ENCODE measurements around the gene LOC101059915.
"Not testable (repeated sequence)": the region's sequence is repeated elsewhere in the genome, so short reads cannot be mapped to it uniquely, and the experiment has no call there.

The LOC101059915 gene

DNA sequence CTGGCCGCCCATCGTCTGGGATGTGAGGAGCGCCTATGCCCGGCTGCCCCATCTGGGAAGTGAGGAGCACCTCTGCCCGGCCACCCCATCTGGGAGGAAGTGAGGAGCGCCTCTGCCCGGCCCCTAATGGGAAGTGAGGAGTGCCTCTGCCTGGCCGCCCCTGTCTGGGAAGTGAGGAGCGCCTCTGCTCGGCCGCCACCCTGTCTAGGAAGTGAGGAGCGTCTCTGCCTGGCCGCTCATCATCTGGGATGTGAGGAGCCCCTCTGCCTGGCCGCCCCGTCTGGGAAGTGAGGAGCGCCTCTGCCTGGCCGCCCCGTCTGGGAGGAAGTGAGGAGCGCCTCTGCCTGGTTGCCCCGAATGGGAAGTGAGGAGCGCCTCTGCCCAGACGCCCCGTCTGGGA is 8.3 kb downstream of the LOC101059915 start:
- DNase-seq (ENCODE audit: low read depth in 2 of 2) = not testable (repeated sequence)

DNA sequence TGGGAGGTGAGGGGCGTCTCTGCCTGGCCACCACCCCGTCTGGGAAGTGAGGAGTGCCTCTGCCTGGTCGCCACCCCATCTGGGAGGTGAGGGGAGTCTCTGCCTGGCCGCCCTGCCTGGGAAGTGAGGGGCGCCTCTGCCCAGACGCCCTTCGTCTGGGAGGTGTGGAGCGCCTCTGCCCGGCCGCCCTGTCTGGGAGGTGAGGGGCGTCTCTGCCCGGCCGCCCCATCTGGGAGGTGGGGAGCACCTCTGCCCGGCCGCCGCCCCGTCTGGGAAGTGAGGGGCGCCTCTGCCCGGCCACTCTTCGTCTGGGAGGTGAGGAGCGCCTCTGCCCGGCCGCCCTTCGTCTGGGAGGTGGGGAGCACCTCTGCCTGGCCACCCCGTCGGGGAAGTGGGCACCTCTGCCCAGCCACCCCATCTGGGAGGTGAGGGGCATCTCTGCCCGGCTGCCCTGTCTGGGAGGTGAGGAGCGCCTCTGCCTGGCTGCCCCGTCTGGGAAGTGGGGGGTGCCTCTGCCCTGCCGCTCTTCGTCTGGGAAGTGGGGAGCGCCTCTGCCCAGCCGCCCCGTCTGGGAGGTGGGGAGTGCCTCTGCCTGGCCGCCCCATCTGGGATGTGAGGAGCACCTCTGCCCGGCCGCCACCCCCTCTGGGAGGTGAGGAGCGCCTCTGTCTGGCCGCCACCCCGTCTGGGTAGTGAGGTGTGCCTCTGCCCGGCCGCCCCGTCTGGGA is 8.9 kb downstream of the LOC101059915 start:
- not testable (repeated sequence) for DNase-seq (ENCODE audit: low read depth in 2 of 2)

DNA sequence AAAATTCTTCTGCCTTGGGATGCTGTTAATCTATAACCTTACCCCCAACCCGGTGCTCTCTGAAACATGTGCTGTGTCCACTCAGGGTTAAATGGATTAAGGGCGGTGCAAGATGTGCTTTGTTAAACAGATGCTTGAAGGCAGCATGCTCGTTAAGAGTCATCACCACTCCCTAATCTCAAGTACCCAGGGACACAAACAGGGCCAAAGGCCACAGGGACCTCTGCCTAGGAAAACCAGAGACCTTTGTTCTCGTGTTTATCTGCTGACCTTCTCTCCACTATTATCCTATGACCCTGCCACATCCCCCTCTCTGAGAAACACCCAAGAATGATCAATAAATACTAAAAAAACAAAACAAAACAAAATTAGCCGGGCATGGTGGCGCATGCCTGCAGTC is 9.8 kb downstream of the LOC101059915 start:
- DNase-seq (ENCODE audit: low read depth in 2 of 2) = not testable (repeated sequence)

DNA sequence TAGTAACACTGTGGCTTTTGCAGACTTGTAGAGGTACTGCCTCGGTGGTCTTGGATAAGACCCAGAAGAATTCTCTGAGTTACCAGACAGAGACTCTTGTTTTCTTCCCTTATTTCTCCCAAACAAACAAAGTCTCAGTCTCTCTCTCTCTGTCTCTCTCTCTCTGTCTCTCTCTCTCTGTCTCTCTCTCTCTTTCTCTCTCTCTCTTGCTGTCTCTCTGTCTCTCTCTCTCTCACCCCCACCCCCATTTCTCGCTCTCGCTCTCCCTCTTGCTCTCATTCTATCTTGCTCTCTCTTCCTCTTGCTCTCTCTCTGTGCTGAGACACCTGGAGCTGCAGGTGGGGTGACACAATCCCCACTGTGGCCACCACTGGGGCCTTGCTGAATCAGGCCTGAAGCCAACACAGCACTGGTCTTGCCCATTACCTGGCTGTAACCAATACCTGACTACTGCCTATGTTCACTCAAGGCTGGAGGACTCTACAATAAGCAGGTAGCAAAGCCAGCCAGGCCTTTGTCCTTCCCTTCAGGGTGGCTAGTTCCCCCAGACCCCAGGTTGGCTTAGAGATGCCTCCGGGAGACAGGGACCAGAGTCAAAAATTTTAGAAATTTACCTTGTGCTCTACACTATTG is 12.3 kb downstream of the LOC101059915 start:
- DNase-seq (ENCODE audit: low read depth in 2 of 2) = no peak

DNA sequence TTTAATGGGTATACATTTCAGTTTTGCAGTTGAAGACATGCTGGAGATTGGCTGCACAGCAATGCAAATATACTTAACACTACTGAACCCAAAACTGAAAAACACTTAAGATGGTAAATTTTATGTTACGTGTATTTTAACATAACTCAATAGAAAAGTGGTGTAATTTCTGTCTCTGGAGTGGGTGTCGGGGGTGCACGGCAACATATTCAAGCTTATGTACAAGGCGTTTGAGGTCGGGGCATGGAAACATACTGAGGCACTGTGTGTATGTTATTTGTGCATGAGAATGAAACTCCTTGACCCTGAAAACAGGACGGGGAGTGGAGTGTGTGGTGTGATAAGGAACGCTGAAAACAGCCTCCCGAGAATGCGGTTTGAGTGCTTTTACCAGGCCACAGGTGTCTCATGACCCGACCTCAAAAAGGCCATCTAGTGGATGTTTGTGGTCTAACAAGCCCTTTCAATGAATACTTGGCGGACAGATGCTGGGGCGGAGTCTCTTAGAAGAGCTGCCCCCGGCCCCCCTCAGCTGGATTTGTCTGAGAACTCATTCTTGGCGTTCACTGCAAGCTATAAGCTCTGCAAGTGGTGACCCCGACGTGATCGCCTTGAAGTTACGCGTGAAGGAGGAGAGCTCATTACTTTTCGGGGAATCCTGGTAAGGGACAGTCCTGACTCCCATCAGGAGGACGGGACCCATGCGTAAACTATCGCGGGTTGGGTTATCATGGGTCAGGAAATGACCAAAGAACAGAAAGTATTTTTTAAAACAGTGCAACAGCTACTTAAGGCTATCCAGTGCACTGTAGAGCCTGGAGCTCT is 29.5 kb downstream of the LOC101059915 start:
- not testable (repeated sequence) for DNase-seq (ENCODE audit: low read depth in 2 of 2)

DNA sequence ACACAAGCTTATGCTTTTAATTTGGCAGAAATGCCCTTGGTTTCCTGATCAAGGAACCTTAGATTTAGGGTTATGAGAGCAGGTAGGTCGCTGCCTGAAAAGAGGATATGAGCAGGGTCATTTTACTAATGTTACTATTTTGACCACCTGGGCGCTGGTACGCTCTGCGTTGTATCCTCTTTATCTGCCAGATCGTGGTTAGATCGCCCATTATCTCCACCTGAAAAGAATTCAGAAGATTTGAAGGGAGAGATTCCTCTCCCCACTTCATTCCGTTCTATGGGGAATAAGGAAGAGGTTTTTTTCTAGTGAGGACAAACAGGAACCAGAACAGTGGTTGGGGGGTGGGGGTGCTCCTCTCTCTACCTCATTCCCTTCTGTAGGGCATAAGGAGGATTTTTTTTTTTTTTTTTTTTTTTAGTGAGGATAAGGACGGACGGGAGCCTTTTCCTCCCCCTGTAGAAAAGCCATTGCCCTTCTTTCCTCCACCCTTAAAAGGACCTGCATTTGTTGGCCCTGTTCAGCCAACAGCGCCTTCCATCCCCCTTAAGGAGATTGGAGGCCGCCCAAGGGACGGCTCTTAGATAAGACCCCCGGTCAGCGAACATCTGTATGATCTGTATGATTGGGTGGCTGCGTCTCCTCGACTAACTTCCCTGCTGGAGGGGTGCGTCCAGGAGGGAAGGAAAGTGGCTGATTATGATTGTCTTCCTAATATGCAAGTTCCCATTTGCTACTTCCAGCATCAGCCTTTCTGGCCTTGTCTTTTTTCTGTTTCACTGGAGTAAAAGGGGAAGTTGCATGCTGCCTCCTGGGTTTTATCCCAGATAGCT is 30.3 kb downstream of the LOC101059915 start:
- not testable (repeated sequence) for DNase-seq (ENCODE audit: low read depth in 2 of 2)

DNA sequence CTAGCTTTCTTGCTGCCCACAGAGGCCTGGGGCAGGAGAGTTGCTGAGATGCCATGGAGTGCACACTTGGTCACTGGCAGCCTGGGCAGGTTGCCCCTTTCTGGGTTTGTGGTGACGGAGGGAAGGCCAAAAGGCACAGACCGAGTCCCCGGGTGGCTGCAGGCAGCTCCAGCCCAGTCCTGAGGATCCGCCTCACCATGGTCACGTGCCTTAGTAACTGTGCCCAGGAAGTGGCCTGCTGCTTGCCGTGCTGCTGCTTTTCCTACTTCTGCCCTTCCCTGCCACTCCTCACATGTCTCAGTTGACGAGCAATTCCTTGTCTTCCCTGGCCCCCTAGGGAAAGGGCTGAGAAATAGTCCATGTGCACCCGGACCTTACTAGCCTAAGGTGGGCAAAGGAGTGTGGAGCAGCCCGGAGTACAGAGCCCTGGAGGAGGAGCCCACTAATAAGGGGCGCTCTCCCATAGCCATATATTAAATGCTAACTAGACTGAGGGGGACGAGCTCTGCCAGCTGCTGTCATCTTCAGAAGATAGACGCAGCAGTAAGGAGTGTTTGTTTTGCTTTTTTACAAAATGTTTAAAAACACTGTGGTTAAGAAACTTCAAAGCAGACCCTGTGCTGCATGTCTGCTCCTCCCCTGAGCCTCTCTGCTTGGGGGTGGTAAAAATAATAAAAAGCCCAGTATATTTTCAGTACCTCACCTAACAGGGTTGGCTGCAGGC is 31.1 kb downstream of the LOC101059915 start:
- not testable (repeated sequence) for DNase-seq (ENCODE audit: low read depth in 2 of 2)

DNA sequence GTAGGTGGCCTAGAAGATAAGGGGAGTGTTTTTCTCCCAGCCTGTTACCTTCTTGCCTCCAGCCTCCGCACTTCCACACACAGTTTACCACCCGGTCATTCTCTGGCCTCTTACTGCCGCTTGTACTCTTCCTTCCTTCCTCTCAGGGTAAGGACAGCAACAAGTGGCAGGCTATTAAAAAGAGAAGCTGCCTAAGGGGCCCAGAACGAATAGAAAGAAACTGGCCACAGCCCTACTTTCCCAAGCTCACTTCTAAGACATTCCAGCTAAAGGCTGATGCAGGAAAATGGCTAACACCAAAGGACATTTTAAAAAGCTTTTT is 31.6 kb downstream of the LOC101059915 start:
- not testable (repeated sequence) for DNase-seq (ENCODE audit: low read depth in 2 of 2)

DNA sequence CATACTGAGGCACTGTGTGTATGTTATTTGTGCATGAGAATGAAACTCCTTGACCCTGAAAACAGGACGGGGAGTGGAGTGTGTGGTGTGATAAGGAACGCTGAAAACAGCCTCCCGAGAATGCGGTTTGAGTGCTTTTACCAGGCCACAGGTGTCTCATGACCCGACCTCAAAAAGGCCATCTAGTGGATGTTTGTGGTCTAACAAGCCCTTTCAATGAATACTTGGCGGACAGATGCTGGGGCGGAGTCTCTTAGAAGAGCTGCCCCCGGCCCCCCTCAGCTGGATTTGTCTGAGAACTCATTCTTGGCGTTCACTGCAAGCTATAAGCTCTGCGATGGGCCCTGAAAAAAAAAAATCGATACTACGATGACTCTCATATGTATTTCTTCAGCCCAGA is 35.5 kb downstream of the LOC101059915 start:
- DNase-seq (ENCODE audit: low read depth in 2 of 2) = not testable (repeated sequence)

DNA sequence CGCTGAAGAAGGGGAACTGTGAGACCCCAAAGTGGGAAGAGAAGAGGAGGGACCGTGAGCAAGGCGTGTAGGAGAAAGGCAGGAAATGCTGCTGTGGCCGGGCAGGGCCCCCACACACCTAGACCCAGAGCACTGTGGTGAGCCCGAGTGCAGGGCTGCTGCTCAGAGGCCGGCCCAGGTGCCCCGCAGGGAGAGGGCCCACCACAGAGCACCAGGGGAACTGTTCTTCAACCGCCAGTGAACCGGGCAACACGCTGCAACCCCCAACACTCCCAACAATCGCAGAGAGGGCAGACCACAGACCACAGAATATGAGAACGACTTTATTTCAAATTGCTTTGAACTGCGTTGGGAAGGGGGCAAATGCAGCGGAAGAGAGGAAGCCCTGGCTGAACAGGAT is 46.7 kb downstream of the LOC101059915 start:
- not testable (repeated sequence) for DNase-seq (ENCODE audit: low read depth in 2 of 2)

DNA sequence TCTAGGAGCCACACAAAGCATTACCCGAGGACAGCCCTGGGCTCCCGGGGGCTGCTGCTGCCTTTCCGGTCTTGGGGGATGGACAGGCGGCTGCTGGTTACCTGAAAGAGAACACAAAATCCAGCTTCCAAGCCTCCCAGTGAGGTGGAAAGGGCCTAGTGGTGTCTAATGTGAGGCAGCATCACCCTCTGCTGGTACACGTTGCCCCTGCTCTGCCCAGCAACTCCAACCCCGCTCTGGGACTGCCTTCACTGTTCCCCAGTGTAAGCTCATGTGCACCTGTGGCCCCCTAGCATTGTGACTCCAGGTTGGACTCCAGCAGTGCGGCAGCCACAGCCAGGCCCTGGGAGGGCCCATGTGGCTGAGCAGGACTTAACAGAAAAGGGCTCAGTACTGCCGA is 48.2 kb downstream of the LOC101059915 start:
- DNase-seq (ENCODE audit: low read depth in 2 of 2) = not testable (repeated sequence)

DNA sequence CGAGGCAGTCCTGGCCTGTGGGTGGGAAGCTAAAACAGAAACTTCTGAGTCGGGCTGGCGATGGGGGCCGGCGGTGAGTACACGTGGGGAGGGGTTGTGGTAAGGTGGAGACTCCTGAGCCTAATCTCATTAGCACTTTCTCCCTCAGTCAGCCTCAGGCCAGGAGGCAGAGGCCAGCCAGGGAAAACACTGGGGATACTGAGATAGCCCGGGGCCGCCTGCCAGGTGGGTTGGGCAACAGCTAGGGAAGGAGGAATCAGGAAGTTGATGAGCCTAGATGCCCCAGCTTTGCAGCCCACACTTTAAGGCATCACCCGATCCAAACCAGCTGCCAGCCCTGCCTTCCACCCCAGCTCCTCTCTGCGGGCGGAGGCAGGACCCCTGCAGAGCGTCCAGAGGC is 49.0 kb downstream of the LOC101059915 start:
- not testable (repeated sequence) for DNase-seq (ENCODE audit: low read depth in 2 of 2)

DNA sequence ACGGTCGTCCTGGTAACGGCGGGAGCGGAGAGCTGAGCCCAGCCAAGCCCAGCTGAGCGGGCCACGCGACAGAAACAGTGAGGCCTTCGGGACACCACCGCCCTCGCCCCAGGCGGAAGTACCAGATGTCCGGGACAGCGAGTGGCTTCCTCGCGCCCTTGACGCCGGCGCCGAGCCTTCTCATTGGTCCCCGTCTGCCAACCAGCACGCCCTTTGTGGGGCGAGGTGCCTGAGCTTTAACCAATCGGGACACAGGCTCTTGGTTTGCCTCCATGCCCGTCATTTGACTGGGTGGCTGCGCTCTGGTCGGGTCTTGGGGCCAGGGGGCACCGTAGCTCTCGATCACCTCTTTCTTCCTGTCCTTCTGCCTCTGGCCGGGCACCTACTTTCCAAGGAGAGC is 50.8 kb downstream of the LOC101059915 start, which contains the start of gene CXorf49:
Gene CXorf49, minus strand, starts transcription at position 101 of the 400 bp plus-strand sequence. CDS start 134 bp downstream, outside the sequence.
- not testable (repeated sequence) for DNase-seq (ENCODE audit: low read depth in 2 of 2)

DNA sequence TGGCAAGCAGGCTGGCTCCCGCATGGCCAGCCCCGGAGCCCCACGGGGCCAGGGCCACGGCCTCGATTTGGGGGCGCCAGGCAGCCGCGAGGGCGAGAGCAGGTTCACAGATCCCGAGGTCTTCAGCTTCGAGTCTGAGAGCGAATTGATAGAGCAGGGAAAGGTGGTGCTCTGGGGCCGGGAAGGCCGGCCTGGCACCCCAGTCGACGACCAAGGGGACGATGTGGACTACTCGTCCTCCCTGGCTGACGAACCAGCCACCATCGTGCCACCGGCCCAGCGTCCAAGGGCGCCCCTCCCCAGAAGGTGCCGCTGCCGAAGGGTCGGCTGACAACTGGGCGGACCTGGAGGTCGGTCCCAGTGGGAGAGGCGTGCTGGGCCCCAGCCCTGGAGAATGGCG is 51.8 kb downstream of the LOC101059915 start:
- not testable (repeated sequence) for DNase-seq (ENCODE audit: low read depth in 2 of 2)

DNA sequence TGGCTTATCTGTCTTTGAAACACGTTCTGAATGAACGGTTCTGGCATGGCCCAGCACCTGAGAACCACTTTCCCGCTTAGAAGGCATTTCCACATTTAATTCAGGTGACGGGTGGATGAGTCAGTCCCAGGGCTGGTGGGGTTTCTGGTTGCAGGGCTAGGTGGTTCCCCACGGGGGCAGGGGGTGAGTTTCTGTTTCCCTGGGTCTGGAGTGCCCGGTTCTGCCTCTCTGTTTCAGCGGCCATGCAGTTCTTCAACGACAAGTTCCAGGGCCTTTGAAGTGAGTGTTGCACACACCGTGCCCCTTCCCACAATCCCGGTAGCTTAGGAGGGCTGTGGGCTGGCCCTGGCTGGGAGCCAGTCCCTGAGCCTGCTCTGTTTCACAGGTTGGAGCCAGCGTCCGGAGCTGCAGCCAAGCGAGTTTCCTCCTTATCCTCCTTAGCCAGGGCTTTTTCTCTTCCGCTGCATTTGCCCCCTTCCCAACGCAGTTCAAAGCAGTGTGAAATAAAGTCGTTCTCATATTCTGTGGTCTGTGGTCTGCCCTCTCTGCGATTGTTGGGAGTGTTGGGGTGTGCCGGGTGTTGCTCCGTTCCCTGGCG is 53.0 kb downstream of the LOC101059915 start:
- not testable (repeated sequence) for DNase-seq (ENCODE audit: low read depth in 2 of 2)
